Large intestine (tissue), 3 donors: ENCODE data around the gene ICAM5. TPM values are rescaled to one million over a fixed set of nuclear protein-coding genes. Genes with fewer than 3 reads are reported as not detected.
A peak's percentile ranks its signal among the peaks of the same experiment; 100 is the strongest.
"Not testable (repeated sequence)": the region's sequence is repeated elsewhere in the genome, so short reads cannot be mapped to it uniquely, and the experiment has no call there.

ENCODE experiments used
- DNase-seq, 2 donors: peaks; one replicate each; pipeline versions ENCODE4 v3.0.0 to v3.0.0-alpha.2; 2013
- H3K27ac ChIP-seq: one replicate; pipeline ENCODE4 v1.5.1; 2013; ENCODE audit warnings: low read length
- H3K27me3 ChIP-seq: 2 replicates; pipeline ENCODE4 v1.6.1; 2013; ENCODE audit warnings: low read length; ENCODE audit not compliant: control insufficient read depth, insufficient read depth
- H3K36me3 ChIP-seq: 2 replicates; pipeline ENCODE4 v1.6.1; 2013; ENCODE audit warnings: low read length; ENCODE audit not compliant: control insufficient read depth, insufficient read depth
- H3K4me1 ChIP-seq: one replicate; pipeline ENCODE4 v1.6.1; 2013; ENCODE audit warnings: low read length; ENCODE audit not compliant: control insufficient read depth, insufficient read depth
- H3K4me3 ChIP-seq: one replicate; pipeline ENCODE4 v1.5.1; 2013; ENCODE audit warnings: low read length
- H3K9me3 ChIP-seq: one replicate; pipeline ENCODE4 v1.6.1; 2013; ENCODE audit warnings: mild to moderate bottlenecking, low read depth, low read length, moderate library complexity; ENCODE audit not compliant: control insufficient read depth
- WGBS: methylation state at CpG from one replicate; pipeline ENCODE4 v1.1.5; 2013; ENCODE audit warnings: low lambda C conversion rate; ENCODE audit not compliant: insufficient coverage; 5-methylcytosine and 5-hydroxymethylcytosine counted together
- polyA plus RNA-seq: library from polyadenylated mRNA; unstranded; fragments of 120-200 nt; gene quantifications from one replicate; pipeline ENCODE4 v1.2.1, GENCODE V29; 2013

Gene ICAM5
- polyA plus RNA-seq, 1 donor = 0.87 TPM

GRCh38 chr19:10270180-10270615, 19.6 kb upstream of the ICAM5 start:
- Histone ChIP-seq H3K36me3 (peaks cover 6% of the 10 kb centered on the region), H3K27ac (peak overlapping the region; percentile 80), H3K4me1 (peaks cover 16% of the 10 kb centered on the region), H3K27me3 (peaks cover 29% of the 10 kb centered on the region), H3K4me3 (peak overlapping the region; percentile 71), H3K9me3 (peaks cover 6% of the 10 kb centered on the region)
- no CpG with 5 or more reads among the region's 37 CpGs for WGBS
- peak in 1 of 2 donors; percentile 65 for DNase-seq

- WGBS = no CpG with 5 or more reads among the region's 51 CpGs
- Histone ChIP-seq H3K4me1 (peaks cover 16% of the 10 kb centered on the region), H3K27ac (peak within 1 kb of the TSS; percentile 80), H3K36me3 (peaks cover 6% of the 10 kb centered on the region), H3K4me3 (peak within 1 kb of the TSS; percentile 71), H3K9me3 (peaks cover 6% of the 10 kb centered on the region), H3K27me3 (peaks cover 29% of the 10 kb centered on the region)
- peak; percentile 84 to 90 for DNase-seq
Measured at GRCh38 chr19:10270616-10271394, 18.9 kb upstream of the ICAM5 start, which contains the start of gene ICAM1. TSS of gene ICAM1 (plus strand) at chr19:10271120. CDS start at chr19:10271160, 40 bp downstream.

- Histone ChIP-seq H3K4me1 (peaks cover 16% of the 10 kb centered on the region), H3K27ac (peak overlapping the region; percentile 80), H3K27me3 (peaks cover 29% of the 10 kb centered on the region), H3K9me3 (peaks cover 6% of the 10 kb centered on the region), H3K36me3 (peaks cover 6% of the 10 kb centered on the region), H3K4me3 (peak overlapping the region; percentile 71)
- peak in 1 of 2 donors; percentile 40 for DNase-seq
- WGBS = no CpG with 5 or more reads among the region's 12 CpGs
Measured at GRCh38 chr19:10271543-10272086, 18.1 kb upstream of the ICAM5 start.

- peaks cover 15% of the 10 kb centered on the region for H3K4me1 ChIP-seq
- H3K36me3 ChIP-seq = peaks cover 12% of the 10 kb centered on the region
- H3K4me3 ChIP-seq = no peak overlapping the region
- no peak overlapping the region for H3K27ac ChIP-seq
- H3K27me3 ChIP-seq = peaks cover 30% of the 10 kb centered on the region
- WGBS = no CpG with 5 or more reads among the region's 10 CpGs
- peaks cover 6% of the 10 kb centered on the region for H3K9me3 ChIP-seq
- DNase-seq = peak in 1 of 2 donors; percentile 1
Measured at GRCh38 chr19:10274589-10274988, 15.2 kb upstream of the ICAM5 start.

GRCh38 chr19:10277795-10278589, 11.8 kb upstream of the ICAM5 start:
- Histone ChIP-seq H3K27ac (no peak overlapping the region), H3K4me1 (no peaks in the 10 kb centered on the region)
- 71% methylated on average over 1 of the region's 9 CpGs for WGBS

GRCh38 chr19:10278935-10279334, 10.8 kb upstream of the ICAM5 start:
- WGBS = 100% methylated on average over 1 of the region's 1 CpG
- DNase-seq = no peak
- Histone ChIP-seq H3K9me3 (no peaks in the 10 kb centered on the region), H3K27me3 (peaks cover 2% of the 10 kb centered on the region), H3K36me3 (peaks cover 16% of the 10 kb centered on the region), H3K4me3 (no peak overlapping the region), H3K27ac (no peak overlapping the region), H3K4me1 (no peaks in the 10 kb centered on the region)

More at GRCh38 chr19:10277795-10278589, 11.8 kb upstream of the ICAM5 start:
- peaks cover 12% of the 10 kb centered on the region for H3K36me3 ChIP-seq
- H3K27me3 ChIP-seq = peaks cover 2% of the 10 kb centered on the region
- H3K9me3 ChIP-seq = no peaks in the 10 kb centered on the region
- H3K4me3 ChIP-seq = no peak overlapping the region
- no peak for DNase-seq

- Histone ChIP-seq H3K4me1 (no peaks in the 10 kb centered on the region), H3K27me3 (peaks cover 2% of the 10 kb centered on the region), H3K36me3 (peaks cover 20% of the 10 kb centered on the region), H3K27ac (no peak overlapping the region), H3K9me3 (no peaks in the 10 kb centered on the region), H3K4me3 (no peak overlapping the region)
- DNase-seq = no peak
- no CpG with 5 or more reads among the region's 5 CpGs for WGBS
Measured at GRCh38 chr19:10279737-10280442, 9.9 kb upstream of the ICAM5 start.

GRCh38 chr19:10282043-10282442, 7.7 kb upstream of the ICAM5 start:
- H3K27ac ChIP-seq = not testable (repeated sequence)
- no CpG with 5 or more reads among the region's 5 CpGs for WGBS

GRCh38 chr19:10283301-10284064, 6.3 kb upstream of the ICAM5 start:
- no CpG with 5 or more reads among the region's 23 CpGs for WGBS
- no peak overlapping the region for H3K4me3 ChIP-seq
- H3K27me3 ChIP-seq = peaks cover 23% of the 10 kb centered on the region
- H3K36me3 ChIP-seq = peaks cover 25% of the 10 kb centered on the region
- no peaks in the 10 kb centered on the region for H3K9me3 ChIP-seq
- DNase-seq = peak in 1 of 2 donors; percentile 32
- H3K27ac ChIP-seq = no peak overlapping the region
- H3K4me1 ChIP-seq = peaks cover 17% of the 10 kb centered on the region

More at GRCh38 chr19:10282043-10282442, 7.7 kb upstream of the ICAM5 start:
- not testable (repeated sequence) for H3K9me3 ChIP-seq, DNase-seq, H3K4me1 ChIP-seq, H3K4me3 ChIP-seq
- H3K36me3 ChIP-seq = peaks cover 28% of the 10 kb centered on the region
- peaks cover 10% of the 10 kb centered on the region for H3K27me3 ChIP-seq
